ENCODE data around the gene SDK1.
"Not testable (repeated sequence)": the region's sequence is repeated elsewhere in the genome, so short reads cannot be mapped to it uniquely, and the experiment has no call there.

The SDK1 gene

GRCh38 chr7:3942276-3942675 lies 641.2 kb downstream of the SDK1 start:
- DNase-seq, result no peak

DNA sequence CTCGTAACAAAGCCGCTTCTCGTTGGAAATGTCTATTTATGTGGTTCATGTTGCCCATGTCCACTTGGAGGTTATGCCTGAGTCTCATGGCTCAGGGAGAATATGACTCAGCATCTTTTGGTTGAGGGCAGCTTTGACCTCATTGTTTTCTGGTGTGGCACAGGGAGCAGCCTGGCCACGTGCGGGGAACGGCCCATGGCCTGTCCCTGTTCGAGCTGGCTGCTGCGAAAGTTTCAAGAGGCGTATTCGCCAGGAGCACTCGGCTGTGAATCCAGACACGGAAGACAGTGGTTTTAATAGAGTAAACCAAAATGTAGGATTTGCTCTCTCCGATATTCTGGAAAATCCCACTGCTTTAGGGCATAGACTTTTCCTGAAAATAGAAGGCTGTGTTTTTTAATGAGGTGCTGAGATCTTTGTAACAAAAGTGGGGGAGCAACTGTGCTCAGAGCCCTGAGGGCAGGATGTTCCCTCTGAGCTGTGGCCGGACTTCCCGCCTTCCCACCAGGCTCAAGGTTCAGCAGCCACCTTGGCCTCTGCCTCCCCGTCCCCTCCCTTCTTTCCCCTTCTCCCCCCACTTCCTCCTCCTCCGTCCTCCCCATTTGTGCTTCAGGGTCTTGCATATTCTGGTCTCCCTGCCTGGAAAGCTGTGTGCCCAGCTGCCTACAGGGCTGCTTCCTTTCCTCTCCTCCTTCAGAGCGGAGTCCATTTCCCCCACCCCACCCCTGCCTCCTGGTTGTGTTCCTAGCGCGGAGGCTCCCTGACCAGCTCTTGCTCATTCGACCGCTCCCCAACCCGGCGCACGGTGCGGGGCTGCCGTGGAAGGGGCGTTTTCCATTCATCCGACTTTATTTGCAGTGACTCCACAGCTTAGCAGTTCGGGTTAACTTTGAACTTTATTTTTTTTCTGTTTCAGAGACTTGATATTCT lies 642.0 kb downstream of the SDK1 start:
- no peak for DNase-seq

GRCh38 chr7:3943779-3944520 lies 642.9 kb downstream of the SDK1 start:
- DNase-seq, result no peak

GRCh38 chr7:3949242-3949640 lies 648.2 kb downstream of the SDK1 start:
- DNase-seq, result no peak

DNA sequence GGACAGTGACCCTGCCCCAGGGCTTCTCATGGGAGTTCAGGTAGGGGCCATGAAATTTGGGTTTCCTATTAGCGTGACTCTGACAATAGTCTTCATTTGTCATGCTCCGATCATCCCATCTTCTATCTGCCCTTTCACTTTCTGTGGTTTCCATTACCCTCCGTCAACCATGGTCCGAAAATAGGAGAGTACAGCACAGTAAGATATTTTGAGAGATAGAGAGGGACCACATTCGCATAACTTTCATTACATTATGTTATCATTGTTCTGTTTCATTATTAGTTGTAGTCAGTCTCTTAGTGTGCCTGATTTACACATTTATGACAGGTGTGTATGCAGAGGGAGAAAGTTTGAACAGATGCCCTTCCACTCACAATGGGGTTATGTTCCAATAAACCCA lies 649.2 kb downstream of the SDK1 start:
- no peak for DNase-seq

DNA sequence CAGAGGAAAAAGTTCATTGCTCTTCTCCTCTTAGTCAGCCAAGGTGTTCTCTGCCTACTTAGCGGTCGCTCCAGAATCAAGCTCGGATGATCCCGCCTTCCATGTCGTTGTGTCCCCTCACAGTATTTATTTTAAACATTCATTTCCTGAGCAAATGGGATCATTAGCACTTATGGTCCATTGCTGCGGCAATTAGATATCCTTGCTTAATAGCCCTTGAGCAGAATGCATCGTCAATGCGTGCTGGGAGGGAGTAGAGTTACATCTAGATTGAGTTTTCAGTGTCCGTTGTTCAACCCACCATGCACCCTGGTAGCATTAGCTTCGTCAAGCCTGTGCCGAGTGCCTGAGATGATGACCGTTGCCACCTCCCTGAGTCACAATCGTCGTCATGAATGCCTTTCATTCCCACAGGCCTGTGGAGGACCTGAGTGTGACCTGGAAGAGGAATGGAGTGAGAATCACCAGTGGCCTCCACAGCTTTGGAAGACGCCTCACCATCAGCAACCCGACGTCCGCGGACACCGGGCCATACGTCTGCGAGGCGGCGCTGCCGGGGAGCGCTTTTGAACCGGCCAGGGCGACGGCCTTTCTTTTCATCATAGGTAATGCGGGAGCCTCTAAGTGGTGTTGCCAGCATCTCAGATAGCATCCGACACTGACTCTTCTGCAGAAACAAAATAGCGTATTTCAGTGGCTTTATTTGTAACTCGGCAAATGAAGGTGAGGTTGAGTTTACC lies 650.4 kb downstream of the SDK1 start:
- DNase-seq, result no peak

- DNase-seq, result no peak
Measured at GRCh38 chr7:3953133-3953532, 652.1 kb downstream of the SDK1 start.

GRCh38 chr7:3953946-3954345 lies 652.9 kb downstream of the SDK1 start:
- DNase-seq, result no peak

DNA sequence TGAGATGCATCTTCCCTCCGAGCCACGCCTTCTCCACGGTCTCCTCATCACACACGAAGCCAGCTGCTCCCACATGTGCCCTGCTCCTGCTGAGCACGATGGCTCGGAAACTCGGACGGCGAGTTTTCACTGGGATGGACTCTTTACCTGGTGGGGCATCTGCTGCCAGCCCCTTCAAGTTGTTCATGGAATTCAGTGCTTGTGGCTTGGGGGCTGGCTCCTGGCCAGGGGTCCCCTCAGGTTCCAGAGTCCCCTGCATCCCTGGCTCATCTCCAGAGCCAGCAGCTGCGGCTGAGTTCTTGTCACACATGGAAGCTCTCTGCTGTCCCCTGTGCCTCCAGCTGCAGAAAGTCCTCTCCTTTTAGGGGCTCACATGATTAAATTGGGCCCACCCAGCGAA lies 654.0 kb downstream of the SDK1 start:
- no peak for DNase-seq

- DNase-seq, result no peak
Measured at GRCh38 chr7:3955751-3956696, 655.0 kb downstream of the SDK1 start.

DNA sequence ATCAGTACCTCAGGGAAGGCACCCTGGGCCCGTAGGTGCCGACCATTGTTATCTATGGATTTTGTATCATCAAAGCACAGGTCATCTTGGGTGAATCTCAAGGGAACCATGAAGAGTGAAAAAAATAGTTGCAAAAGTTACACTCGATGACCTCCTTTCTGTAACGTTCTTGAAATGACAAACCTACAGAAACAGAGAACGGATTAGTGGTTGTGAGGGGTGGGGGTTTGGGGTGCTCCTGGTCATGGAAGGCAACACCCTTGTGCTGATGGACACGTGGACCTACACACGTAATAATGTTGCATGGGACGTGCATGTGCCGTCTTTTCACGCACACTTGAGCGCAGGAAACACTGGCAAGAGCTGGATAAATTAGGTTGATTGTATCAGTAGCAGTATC lies 655.9 kb downstream of the SDK1 start:
- DNase-seq, result no peak

DNA sequence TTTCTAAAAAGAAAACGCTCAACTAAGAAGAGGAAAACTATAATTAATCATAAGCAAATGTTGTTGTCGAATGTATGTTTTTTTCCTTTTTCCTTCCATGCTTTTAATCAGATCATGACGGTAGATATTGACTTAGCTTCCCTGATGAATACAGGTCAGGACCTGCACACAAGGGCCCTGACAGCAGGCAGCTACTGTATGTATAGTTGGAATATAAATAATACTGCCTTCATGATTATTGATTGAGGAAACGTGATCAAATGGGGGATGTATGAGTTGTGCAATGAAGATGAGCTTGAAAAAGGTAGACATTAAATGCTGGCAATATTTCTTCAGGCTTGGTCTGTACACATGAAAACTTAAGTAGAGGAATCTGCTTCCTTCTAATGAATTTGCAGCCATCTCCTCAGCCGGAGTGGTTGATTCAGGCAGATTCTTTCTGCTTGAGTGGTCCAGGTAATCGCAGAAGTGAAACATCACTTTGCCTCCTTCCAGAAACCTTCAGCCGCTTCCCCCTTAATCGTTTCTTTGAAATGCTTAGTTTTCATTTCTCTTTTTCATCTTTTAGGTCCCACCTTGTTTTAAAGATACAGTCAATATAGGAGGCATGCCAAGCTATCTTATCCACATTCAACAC lies 656.5 kb downstream of the SDK1 start:
- no peak for DNase-seq

DNA sequence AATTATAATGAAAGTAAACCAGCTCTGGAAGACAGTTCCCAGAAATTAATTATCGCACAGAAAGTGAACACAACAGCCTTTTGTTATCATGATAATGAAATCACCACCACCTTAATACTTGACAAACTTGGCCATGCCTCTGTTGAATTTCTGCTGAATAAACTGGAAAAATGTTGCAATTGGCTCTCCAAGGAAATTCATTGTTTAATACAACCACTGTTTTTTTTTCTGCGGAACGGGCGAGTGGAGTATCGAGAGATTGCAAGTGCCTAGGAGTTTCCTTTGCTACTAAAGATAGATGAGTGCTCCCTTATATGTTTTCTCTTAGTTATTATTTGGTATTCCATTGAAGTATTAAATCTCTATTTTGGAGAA lies 657.0 kb downstream of the SDK1 start:
- no peak for DNase-seq

- DNase-seq, result no peak
Measured at GRCh38 chr7:3959364-3959763, 658.3 kb downstream of the SDK1 start.

GRCh38 chr7:3960050-3960763 lies 659.2 kb downstream of the SDK1 start:
- DNase-seq, result no peak

- DNase-seq, result no peak
Measured at GRCh38 chr7:3960942-3961341, 659.9 kb downstream of the SDK1 start.

DNA sequence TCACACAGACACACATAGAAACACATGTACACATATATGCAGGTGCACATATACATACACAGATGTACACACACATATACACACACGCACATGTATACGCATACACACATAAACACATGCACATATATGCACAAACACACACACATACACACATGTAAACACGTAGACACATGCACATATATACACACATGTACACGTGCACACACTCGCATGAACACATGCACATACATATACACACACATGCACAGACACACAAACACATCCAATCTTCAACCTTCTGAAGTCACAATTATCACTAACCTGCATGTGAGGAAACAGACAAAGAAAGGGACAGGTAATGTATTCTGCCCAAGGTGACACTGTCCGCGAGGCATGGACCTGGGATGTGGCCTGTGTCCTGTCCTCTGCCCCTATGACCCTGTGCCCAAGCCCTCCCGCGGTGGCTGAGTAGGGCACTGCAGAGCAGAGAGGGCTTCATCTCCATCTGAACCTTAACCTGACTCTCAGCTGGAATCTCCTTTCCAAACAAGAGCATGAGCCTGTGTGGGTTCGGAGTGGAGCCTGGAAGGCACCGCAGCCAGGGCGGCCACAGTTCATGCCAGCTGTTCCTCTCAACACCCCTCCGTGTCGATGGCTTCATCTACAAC lies 660.9 kb downstream of the SDK1 start:
- no peak for DNase-seq

DNA sequence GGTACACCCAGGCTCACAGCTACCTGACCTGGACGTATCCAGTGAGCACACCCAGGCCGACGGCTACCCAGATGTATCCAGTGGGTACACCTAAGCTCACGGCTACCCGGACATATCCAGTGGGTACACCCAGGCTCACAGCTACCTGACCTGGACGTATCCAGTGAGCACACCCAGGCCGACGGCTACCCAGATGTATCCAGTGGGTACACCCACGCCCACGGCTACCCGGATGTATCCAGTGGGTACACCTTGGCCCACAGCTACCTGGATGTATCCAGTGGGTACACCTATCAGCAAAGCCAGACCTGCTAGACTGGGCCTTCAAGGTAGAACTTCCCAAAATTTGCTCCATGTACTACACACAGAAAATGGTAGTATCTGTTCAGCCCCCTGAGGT lies 662.7 kb downstream of the SDK1 start:
- not testable (repeated sequence) for DNase-seq

- no peak for DNase-seq
Measured at GRCh38 chr7:3964980-3965606, 664.0 kb downstream of the SDK1 start.

DNA sequence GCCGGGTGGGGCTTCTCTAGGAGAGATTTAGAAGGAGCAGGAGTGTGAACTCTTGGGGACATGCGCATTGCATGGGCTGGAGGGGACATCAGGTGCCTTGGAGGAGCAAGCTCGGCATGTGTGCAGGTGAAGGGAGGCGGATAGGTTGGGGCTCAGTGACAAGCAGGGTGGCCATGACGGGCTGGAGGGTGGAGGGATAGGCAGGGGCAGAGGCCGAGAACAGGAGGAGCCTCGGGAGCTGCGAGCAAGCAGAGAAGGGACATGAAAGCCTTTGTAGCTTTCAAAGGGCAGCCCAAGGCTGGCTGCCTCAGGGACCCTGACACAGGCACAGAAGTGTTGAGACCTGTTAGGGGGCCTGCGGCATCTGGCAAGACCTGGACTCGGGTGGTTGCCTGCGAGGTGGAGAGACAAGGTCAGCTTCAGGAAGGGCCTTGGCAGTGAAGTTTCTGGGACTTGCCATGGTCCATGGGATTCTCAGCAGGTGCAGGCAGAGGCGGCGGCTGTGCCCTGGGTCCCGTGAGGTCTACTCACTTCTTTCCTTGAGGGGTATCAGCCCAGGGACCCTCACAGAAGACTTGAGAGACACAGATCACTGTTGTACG lies 664.8 kb downstream of the SDK1 start:
- DNase-seq, result no peak

Measured in NCI-H2171 (cell line).